WI38 (cell line): ENCODE data around the gene RTN1.
A peak's percentile ranks its signal among the peaks of the same experiment; 100 is the strongest.
"Not testable (repeated sequence)": the region's sequence is repeated elsewhere in the genome, so short reads cannot be mapped to it uniquely, and the experiment has no call there.

Experiments
- H3K4me3 ChIP-seq: 2 replicates; pipeline ENCODE4 v1.5.1; 2011; ENCODE audit warnings: low read depth, mild to moderate bottlenecking, control low read depth, low read length
- CTCF ChIP-seq: IDR thresholded peaks from 2 replicates; pipeline ENCODE4 v1.5.1; 2012; ENCODE audit warnings: low read depth, mild to moderate bottlenecking, control low read depth, low read length

RTN1 gene

GRCh38 chr14:59664741-59665140 lies 205.8 kb downstream of the RTN1 start:
- TF ChIP-seq CTCF: no peak
- no peak overlapping the region for H3K4me3 ChIP-seq

DNA sequence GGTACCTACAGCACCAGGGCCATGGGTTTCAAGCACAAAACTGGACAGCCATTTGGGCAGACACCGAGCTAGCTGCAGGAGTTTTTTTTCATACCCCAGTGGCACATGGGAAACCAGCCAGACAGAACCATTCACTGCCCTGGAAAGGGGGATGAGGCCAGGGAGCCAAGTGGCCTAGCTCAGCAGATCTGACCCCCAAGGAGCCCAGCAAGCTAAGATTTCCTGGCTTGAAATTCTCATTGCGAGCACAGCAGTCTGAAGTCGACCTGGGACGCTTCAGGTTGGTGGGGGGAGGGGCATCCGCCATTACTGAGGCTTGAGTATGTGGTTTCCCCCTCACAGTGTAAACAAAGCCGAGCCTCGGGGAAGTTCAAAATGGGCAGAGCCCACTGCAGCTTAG lies 212.8 kb downstream of the RTN1 start:
- H3K4me3 ChIP-seq: no peak overlapping the region
- no peak for TF ChIP-seq CTCF

GRCh38 chr14:59656473-59656872 lies 214.1 kb downstream of the RTN1 start:
- no peak overlapping the region for H3K4me3 ChIP-seq
- no peak for TF ChIP-seq CTCF

DNA sequence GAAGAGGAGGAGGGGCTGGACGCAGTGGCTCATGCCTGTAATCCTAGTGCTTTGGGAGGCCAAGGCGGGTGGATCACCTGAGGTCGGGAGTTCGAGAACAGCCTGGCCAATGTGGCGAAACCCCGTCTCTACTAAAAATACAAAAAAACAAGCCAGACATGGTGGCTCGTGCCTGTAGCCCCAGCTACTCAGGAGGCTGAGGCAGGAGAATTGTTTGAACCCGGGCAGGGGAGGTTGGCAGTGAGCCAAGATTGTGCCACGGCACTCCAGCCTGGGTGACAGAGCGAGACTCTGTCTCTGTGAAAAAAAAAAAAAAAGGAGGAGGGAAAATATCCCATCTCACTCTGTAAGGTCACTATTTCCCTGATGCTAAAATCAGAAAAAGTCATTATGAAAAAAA lies 216.4 kb downstream of the RTN1 start:
- H3K4me3 ChIP-seq: not testable (repeated sequence)

GRCh38 chr14:59646832-59647231 lies 223.7 kb downstream of the RTN1 start:
- not testable (repeated sequence) for H3K4me3 ChIP-seq

DNA sequence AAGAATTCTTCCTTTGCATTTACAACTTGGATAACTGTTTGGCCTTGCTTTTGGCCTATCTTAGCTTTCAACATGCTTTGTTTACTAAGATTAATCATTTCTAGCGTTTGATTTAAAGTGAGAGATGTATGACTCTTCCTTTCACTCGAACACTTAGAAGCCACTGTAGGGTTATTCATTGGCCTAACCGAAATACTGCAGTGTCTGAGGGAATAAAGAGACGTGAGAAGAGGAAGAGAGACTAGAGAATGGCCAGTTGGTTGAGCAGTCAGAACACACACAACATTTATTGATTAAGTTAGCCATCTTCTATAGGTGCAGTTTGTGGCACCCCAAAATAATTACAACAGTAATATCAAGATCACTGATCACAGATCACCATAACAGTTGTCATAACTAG lies 231.7 kb downstream of the RTN1 start:
- no peak for TF ChIP-seq CTCF
- no peak overlapping the region for H3K4me3 ChIP-seq

- H3K4me3 ChIP-seq: no peak overlapping the region
- TF ChIP-seq CTCF: no peak
Measured at GRCh38 chr14:59634617-59635016, 236.0 kb downstream of the RTN1 start.

DNA sequence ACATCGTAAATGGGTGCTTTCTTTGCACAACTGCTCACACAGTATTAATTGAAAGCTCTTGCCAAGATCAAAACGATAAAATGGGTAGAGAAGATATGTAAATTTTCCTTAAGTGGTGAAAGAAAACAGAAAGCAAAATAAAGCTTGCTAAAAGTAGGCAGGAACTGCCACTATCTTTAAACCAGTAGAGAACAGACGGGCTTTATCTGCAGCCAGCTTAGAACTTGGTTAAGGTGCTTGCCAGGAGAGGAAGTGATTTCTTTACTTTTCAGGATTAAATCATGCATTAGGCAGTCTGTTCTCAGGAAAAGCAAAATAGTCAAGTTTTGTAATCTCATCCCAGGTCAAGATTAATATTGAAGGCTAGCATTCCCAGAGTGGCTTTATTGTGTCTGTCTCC lies 237.1 kb downstream of the RTN1 start:
- TF ChIP-seq CTCF: no peak
- no peak overlapping the region for H3K4me3 ChIP-seq

- TF ChIP-seq CTCF: peak; percentile 62
- H3K4me3 ChIP-seq: no peak overlapping the region
Measured at GRCh38 chr14:59632381-59632780, 238.2 kb downstream of the RTN1 start.
